Measurements from ENCODE around the gene ZC3HAV1. TPM values are rescaled to one million over a fixed set of nuclear protein-coding genes. Genes with fewer than 3 reads are reported as not detected.

ZC3HAV1 gene
- total and polyA plus RNA-seq, 2 experiments from 2014 or later: 24.8 to 56.8 TPM

- H3K27ac Mint-ChIP-seq: no peak overlapping the region
- H3K9me3 Mint-ChIP-seq: peaks cover 13% of the 10 kb centered on the region
- Histone ChIP-seq H3K27ac (ENCODE audit: low read depth) (no peak overlapping the region), H4K20me1 (replicated peaks; ENCODE audit: insufficient read depth) (no peaks in the 10 kb centered on the region), H3K9me2 (ENCODE audit: insufficient read depth) (peaks cover 7% of the 10 kb centered on the region; the same call in 1 of the 2 replicates), H3K79me2 (replicated peaks; ENCODE audit: insufficient read depth) (no peaks in the 10 kb centered on the region), H3K27me3 (ENCODE audit: insufficient read depth) (no peaks in the 10 kb centered on the region), H3F3A (replicated peaks; ENCODE audit: low read depth) (no peaks in the 10 kb centered on the region), H3K4me1 (ENCODE audit: insufficient read depth) (no peaks in the 10 kb centered on the region), H3K36me3 (ENCODE audit: insufficient read depth) (no peaks in the 10 kb centered on the region; the same call in 1 of the 2 replicates), H3K4me3 (no peak overlapping the region), H2AFZ (no peak overlapping the region), H3K4me2 (no peak overlapping the region)
- DNase-seq (ENCODE audit: low spot score): no peak
- ATAC-seq: no peak
- no peak overlapping the region for H3K4me3 Mint-ChIP-seq
- no peaks in the 10 kb centered on the region for H3K27me3 Mint-ChIP-seq (ENCODE audit: insufficient read depth, low read depth, poor library complexity)
- peaks cover under 1% of the 10 kb centered on the region; the same call in 1 of the 3 replicates for H3K36me3 Mint-ChIP-seq (ENCODE audit: low read depth)
- H3K4me1 Mint-ChIP-seq: no peaks in the 10 kb centered on the region
- no peak for TF ChIP-seq ZNF462 (CRISPR knock-in tag; IDR thresholded peaks at IDR 0.05)
- no peak for TF ChIP-seq ZNF331 (CRISPR knock-in tag; IDR thresholded peaks at IDR 0.05; ENCODE audit: low read depth)
- TF ChIP-seq REST (IDR thresholded peaks at IDR 0.05; ENCODE audit: unreplicated experiment): no peak
- TF ChIP-seq ETS1 (IDR thresholded peaks at IDR 0.05): no peak
- no peak for TF ChIP-seq NANOG (IDR thresholded peaks at IDR 0.05; ENCODE audit: borderline replicate concordance)
- no peak for TF ChIP-seq CREB1 (CRISPR knock-in tag; IDR thresholded peaks at IDR 0.05; ENCODE audit: low read depth)
- TF ChIP-seq JUNB (IDR thresholded peaks at IDR 0.05; ENCODE audit: unreplicated experiment): no peak
- TF ChIP-seq EZH2phosphoT487 (IDR thresholded peaks at IDR 0.05; ENCODE audit: unreplicated experiment): no peak
- no peak for TF ChIP-seq CTCF (conservative IDR thresholded peaks at IDR 0.05; ENCODE audit: low read depth in 2 of 2)
- no peak for TF ChIP-seq STAT1 (IDR thresholded peaks at IDR 0.05; ENCODE audit: unreplicated experiment)
- TF ChIP-seq POLR2AphosphoS5 (IDR thresholded peaks at IDR 0.05; ENCODE audit: low read depth): no peak
- no peak for TF ChIP-seq EZH2 (IDR thresholded peaks at IDR 0.05; ENCODE audit: low read depth, unreplicated experiment)
Measured at GRCh38 chr7:138999414-138999813, 110.1 kb downstream of the ZC3HAV1 start.
